Measurements from ENCODE around the gene MYL12B.

DNA sequence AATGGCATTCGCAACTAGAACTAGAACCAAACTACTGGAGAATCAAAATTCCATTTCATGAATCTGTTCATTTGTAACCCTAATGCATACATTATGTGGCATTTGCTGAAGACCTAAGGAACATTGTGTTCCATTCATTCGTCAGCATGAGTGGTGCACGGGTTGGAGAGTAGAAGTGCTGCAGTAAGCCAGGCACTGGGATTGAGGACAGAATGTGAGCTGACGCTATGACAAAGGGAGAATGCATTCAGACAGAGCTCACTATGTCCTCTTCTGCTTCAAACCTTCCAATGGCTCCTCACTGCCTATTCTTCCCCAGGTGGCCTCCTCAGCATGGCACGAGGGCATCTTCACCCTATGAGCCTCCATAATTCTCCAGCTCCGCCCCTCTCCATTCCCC, 35.9 kb upstream of the MYL12B start:
- TF ChIP-seq, protein P1, sequence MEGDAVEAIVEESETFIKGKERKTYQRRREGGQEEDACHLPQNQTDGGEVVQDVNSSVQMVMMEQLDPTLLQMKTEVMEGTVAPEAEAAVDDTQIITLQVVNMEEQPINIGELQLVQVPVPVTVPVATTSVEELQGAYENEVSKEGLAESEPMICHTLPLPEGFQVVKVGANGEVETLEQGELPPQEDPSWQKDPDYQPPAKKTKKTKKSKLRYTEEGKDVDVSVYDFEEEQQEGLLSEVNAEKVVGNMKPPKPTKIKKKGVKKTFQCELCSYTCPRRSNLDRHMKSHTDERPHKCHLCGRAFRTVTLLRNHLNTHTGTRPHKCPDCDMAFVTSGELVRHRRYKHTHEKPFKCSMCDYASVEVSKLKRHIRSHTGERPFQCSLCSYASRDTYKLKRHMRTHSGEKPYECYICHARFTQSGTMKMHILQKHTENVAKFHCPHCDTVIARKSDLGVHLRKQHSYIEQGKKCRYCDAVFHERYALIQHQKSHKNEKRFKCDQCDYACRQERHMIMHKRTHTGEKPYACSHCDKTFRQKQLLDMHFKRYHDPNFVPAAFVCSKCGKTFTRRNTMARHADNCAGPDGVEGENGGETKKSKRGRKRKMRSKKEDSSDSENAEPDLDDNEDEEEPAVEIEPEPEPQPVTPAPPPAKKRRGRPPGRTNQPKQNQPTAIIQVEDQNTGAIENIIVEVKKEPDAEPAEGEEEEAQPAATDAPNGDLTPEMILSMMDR (IDR thresholded peaks at IDR 0.05; ENCODE audit: poor library complexity), result no peak
- TF ChIP-seq EZH2 (IDR thresholded peaks at IDR 0.05; ENCODE audit: borderline replicate concordance) (no peak), EZH2phosphoT487 (IDR thresholded peaks at IDR 0.05; ENCODE audit: low read depth, severe bottlenecking, unreplicated experiment) (no peak)
